ENCODE results near the gene TCN2.

Gene TCN2

GRCh38 chr22:30582051-30582450 lies 24.9 kb upstream of the TCN2 start:
- TF ChIP-seq FOXP2 (optimal IDR thresholded peaks at IDR 0.05; ENCODE audit: borderline replicate concordance, extremely low read depth, extremely low read length, insufficient read depth), result no peak

- no peak for TF ChIP-seq FOXP2 (optimal IDR thresholded peaks at IDR 0.05; ENCODE audit: borderline replicate concordance, extremely low read depth, extremely low read length, insufficient read depth)
- TF ChIP-seq, protein P1, sequence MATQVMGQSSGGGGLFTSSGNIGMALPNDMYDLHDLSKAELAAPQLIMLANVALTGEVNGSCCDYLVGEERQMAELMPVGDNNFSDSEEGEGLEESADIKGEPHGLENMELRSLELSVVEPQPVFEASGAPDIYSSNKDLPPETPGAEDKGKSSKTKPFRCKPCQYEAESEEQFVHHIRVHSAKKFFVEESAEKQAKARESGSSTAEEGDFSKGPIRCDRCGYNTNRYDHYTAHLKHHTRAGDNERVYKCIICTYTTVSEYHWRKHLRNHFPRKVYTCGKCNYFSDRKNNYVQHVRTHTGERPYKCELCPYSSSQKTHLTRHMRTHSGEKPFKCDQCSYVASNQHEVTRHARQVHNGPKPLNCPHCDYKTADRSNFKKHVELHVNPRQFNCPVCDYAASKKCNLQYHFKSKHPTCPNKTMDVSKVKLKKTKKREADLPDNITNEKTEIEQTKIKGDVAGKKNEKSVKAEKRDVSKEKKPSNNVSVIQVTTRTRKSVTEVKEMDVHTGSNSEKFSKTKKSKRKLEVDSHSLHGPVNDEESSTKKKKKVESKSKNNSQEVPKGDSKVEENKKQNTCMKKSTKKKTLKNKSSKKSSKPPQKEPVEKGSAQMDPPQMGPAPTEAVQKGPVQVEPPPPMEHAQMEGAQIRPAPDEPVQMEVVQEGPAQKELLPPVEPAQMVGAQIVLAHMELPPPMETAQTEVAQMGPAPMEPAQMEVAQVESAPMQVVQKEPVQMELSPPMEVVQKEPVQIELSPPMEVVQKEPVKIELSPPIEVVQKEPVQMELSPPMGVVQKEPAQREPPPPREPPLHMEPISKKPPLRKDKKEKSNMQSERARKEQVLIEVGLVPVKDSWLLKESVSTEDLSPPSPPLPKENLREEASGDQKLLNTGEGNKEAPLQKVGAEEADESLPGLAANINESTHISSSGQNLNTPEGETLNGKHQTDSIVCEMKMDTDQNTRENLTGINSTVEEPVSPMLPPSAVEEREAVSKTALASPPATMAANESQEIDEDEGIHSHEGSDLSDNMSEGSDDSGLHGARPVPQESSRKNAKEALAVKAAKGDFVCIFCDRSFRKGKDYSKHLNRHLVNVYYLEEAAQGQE (IDR thresholded peaks at IDR 0.05; ENCODE audit: insufficient read depth in 1 of 2, low read depth in 2 of 2, low read length in 2 of 2), result no peak
Observed at GRCh38 chr22:30582788-30583545, 24.0 kb upstream of the TCN2 start.

DNA sequence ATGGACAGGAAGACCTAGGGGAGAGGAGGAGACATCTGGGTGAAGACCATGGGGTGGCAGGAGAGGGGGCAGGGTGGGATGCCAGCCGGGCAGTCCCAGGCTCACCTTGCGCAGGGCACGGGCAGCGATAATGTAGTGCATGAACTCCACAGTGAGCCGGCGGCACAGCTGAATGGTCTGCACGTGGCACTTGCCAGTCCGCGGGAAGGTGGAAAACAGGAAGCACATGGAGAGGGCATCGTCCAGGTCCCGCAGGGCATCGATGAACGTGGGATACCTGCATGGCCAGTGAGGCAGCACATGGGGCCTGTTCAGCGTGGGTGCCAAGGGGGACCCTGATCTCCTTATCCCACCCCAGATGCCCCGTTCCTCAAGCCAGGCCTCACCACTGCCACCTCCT lies 22.5 kb upstream of the TCN2 start:
- TF ChIP-seq, protein P1 (IDR thresholded peaks at IDR 0.05; ENCODE audit: insufficient read depth in 1 of 2, low read depth in 2 of 2, low read length in 2 of 2), result no peak
- no peak for TF ChIP-seq SIN3A (IDR thresholded peaks at IDR 0.05; ENCODE audit: borderline replicate concordance, insufficient read depth, low read length)
- TF ChIP-seq TAF1 (IDR thresholded peaks at IDR 0.05; ENCODE audit: borderline replicate concordance, insufficient read depth, low read length), result no peak
- no peak for TF ChIP-seq FOXP2 (optimal IDR thresholded peaks at IDR 0.05; ENCODE audit: borderline replicate concordance, extremely low read depth, extremely low read length, insufficient read depth)
- TF ChIP-seq POLR2AphosphoS5 (IDR thresholded peaks at IDR 0.05; ENCODE audit: low read depth, low read length), result no peak

GRCh38 chr22:30586414-30586813 lies 20.6 kb upstream of the TCN2 start:
- TF ChIP-seq TAF1 (IDR thresholded peaks at IDR 0.05; ENCODE audit: borderline replicate concordance, insufficient read depth, low read length), result no peak
- TF ChIP-seq FOXP2 (optimal IDR thresholded peaks at IDR 0.05; ENCODE audit: borderline replicate concordance, extremely low read depth, extremely low read length, insufficient read depth), result no peak
- TF ChIP-seq, protein P1 (IDR thresholded peaks at IDR 0.05; ENCODE audit: insufficient read depth in 1 of 2, low read depth in 2 of 2, low read length in 2 of 2), result no peak
- no peak for TF ChIP-seq SIN3A (IDR thresholded peaks at IDR 0.05; ENCODE audit: borderline replicate concordance, insufficient read depth, low read length)
- TF ChIP-seq POLR2AphosphoS5 (IDR thresholded peaks at IDR 0.05; ENCODE audit: low read depth, low read length), result no peak

GRCh38 chr22:30591191-30591587 lies 15.8 kb upstream of the TCN2 start:
- TF ChIP-seq, protein P1 (IDR thresholded peaks at IDR 0.05; ENCODE audit: insufficient read depth in 1 of 2, low read depth in 2 of 2, low read length in 2 of 2), result no peak
- TF ChIP-seq POLR2AphosphoS5 (IDR thresholded peaks at IDR 0.05; ENCODE audit: low read depth, low read length) (no peak), TAF1 (IDR thresholded peaks at IDR 0.05; ENCODE audit: borderline replicate concordance, insufficient read depth, low read length) (no peak), FOXP2 (optimal IDR thresholded peaks at IDR 0.05; ENCODE audit: borderline replicate concordance, extremely low read depth, extremely low read length, insufficient read depth) (no peak), SIN3A (IDR thresholded peaks at IDR 0.05; ENCODE audit: borderline replicate concordance, insufficient read depth, low read length) (no peak)
